ENCODE data around the gene UBXN4.

GRCh38 chr2:135741043-135741394 lies 636 bp upstream of the UBXN4 start:
- TF ChIP-seq YY1 (IDR thresholded peaks at IDR 0.05; ENCODE audit: insufficient read depth, insufficient read length): no peak
- TF ChIP-seq SUZ12 (IDR thresholded peaks at IDR 0.05; ENCODE audit: extremely low read depth, insufficient read depth, insufficient read length): no peak
- no peak for TF ChIP-seq ZNF274 (IDR thresholded peaks at IDR 0.05; ENCODE audit: low read depth, low read length)

Data from NT2/D1 (cell line).